AG10803 (cell line): Measurements from ENCODE around the gene STEEP1.
"Not testable (repeated sequence)": the region's sequence is repeated elsewhere in the genome, so short reads cannot be mapped to it uniquely, and the experiment has no call there.

Experiments
- DNase-seq: peaks from one replicate; pipeline ENCODE4 v3.0.0; 2010; ENCODE audit warnings: low read depth
- H3K4me3 ChIP-seq: 2 replicates; pipeline ENCODE4 v1.5.1; 2011; ENCODE audit warnings: mild to moderate bottlenecking, low read length, control low read depth
- TF ChIP-seq, protein P1 (sequence below): conservative IDR thresholded peaks from 2 replicates; pipeline ENCODE4 v1.5.1; 2011; ENCODE audit warnings: mild to moderate bottlenecking, low read length, control low read depth, inconsistent platforms

The STEEP1 gene

DNA sequence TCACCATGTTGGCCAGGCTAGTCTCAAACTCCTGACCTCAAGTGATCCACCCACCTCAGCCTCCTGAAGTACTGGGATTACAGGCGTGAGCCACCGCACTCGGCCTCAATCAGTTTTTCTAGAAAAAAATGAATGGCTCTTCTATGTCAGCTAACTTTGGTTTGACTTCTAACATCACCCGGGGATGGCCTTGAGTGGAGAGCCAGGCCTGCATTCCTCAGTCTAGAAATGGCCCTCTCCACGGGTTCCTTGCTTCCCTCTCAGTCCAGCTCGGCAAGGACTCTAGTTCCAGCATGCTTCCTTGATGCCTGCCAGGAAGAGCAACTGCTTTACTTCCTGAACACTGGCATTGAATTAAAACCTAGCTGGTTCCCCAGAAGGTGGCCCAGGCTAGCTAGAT, 58.0 kb downstream of the STEEP1 start:
- TF ChIP-seq, protein P1, sequence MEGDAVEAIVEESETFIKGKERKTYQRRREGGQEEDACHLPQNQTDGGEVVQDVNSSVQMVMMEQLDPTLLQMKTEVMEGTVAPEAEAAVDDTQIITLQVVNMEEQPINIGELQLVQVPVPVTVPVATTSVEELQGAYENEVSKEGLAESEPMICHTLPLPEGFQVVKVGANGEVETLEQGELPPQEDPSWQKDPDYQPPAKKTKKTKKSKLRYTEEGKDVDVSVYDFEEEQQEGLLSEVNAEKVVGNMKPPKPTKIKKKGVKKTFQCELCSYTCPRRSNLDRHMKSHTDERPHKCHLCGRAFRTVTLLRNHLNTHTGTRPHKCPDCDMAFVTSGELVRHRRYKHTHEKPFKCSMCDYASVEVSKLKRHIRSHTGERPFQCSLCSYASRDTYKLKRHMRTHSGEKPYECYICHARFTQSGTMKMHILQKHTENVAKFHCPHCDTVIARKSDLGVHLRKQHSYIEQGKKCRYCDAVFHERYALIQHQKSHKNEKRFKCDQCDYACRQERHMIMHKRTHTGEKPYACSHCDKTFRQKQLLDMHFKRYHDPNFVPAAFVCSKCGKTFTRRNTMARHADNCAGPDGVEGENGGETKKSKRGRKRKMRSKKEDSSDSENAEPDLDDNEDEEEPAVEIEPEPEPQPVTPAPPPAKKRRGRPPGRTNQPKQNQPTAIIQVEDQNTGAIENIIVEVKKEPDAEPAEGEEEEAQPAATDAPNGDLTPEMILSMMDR: no peak
- DNase-seq: no peak
- no peak overlapping the region for H3K4me3 ChIP-seq

DNA sequence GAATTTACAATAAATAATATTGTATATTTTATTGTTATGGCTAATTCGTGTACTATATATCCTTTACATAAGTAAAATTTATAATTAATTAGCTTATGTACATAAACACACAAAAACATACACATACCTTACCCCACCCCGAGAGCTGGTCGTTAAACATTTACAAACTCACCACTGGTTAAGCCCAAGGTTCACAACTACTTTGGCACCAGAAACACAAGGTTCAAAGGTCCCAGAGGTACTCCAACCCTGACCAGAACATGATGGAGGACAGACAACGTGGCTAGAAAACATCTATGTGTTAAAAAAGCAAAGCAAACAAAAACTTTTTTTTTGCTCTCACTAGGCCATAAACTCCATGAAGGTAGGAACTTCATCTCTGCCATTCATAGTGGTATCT, 59.3 kb downstream of the STEEP1 start:
- no peak for DNase-seq
- TF ChIP-seq, protein P1: no peak
- H3K4me3 ChIP-seq: no peak overlapping the region

DNA sequence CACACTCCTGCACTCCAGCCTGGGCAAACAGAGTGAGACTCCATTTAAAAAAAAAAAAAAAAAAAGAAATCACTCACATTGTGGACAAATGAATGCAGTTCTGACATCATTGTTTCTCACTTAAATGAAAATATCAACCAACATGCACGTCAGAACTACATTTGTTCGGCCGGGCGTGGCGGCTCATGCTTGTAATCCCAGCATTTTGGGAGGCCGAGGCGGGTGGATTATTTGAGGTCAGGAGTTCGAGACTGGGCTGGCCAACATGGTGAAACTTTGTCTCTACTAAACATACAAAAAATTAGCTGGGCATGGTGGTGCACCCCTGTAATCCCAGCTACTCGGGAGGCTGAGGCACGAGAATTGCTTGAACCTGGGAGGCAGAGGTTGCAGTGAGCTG, 60.1 kb downstream of the STEEP1 start:
- not testable (repeated sequence) for H3K4me3 ChIP-seq, DNase-seq

DNA sequence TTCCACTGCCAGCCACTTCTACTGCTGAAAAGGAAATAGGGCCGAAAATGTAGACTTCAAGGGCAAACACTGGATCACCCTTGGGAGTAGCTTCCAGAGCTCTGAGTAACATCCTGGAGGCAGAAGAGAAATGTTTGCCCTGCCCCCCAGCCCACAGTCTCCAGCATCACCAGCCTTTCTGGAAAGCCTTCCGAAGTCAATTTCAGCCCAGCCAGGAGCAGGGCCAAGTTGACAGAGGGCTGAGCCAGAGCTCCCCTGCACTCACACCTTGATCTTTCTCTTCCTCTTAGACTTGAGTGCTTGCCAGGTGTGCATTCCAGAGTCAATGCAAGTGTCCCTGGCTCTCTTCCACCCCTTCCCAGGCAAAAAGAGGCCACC, 61.7 kb downstream of the STEEP1 start:
- TF ChIP-seq, protein P1: no peak
- DNase-seq: peak; percentile 91
- H3K4me3 ChIP-seq: no peak overlapping the region

DNA sequence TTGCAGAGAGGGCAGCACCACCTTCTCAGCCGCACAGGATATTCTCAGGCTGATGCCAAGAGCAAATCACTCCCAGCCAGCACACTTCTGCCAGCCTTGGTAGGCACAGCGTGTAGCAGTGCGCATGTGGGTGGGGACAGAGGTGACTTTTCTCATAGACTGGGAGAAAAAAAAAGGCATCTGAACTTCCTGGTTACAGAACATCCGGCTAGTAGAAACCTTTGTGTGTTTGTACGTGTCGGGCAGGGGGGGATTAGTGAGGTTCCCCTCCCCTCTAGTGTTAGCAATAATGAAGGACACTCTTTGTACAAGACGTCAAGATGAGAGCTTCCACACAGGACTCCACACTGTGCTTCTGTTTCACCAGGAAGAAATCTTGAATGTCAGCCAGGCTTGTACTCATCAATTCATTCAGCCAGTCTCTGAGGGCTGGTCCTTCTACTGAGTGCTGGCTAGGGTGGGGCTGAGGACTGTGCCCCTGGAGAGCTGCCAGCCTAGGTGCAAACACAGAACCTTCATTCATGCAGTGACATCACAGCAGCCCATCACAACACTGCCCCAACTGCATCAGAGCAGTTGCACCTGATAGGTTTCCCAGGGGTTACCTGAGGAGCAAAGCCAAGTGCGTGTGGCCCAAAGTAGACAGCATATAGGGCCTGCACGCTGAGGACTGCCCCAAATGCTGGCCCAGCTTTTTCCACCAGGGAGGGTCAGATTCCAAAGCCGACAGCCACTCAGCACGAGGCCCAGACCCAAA, 62.3 kb downstream of the STEEP1 start:
- H3K4me3 ChIP-seq: no peak overlapping the region
- peak; percentile 59 for DNase-seq
- TF ChIP-seq, protein P1: no peak

DNA sequence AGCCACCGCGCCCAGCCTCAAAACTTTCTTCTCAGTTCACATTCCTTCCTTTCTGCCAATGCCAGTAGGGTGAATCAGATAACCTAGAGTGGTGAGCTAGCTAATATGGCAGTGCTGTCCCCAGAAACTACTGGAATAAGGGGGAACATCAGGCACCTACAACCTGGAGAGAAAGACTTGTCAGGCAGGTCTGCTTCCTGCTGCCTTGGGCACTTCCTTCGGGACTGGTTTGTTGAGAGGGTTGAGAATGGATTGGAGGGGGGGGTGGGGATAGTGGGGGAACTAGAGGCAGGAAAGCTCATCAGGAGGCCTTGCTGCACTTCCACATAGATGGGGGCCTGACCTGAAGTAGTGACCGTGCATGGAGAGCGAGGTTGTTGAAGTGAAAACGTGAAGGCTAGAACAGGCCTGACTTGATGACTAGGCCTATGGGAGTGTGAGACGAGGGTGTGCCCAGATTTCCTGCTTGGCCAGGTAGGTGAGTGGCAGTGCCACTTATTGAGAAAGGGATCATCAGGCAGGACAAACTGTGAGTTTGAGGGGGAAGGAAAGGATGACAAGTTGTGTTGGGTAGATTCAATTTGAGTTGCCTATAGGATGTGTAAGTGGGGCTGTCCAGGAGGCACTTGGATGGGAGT, 63.6 kb downstream of the STEEP1 start:
- TF ChIP-seq, protein P1: no peak
- no peak overlapping the region for H3K4me3 ChIP-seq
- DNase-seq: no peak

DNA sequence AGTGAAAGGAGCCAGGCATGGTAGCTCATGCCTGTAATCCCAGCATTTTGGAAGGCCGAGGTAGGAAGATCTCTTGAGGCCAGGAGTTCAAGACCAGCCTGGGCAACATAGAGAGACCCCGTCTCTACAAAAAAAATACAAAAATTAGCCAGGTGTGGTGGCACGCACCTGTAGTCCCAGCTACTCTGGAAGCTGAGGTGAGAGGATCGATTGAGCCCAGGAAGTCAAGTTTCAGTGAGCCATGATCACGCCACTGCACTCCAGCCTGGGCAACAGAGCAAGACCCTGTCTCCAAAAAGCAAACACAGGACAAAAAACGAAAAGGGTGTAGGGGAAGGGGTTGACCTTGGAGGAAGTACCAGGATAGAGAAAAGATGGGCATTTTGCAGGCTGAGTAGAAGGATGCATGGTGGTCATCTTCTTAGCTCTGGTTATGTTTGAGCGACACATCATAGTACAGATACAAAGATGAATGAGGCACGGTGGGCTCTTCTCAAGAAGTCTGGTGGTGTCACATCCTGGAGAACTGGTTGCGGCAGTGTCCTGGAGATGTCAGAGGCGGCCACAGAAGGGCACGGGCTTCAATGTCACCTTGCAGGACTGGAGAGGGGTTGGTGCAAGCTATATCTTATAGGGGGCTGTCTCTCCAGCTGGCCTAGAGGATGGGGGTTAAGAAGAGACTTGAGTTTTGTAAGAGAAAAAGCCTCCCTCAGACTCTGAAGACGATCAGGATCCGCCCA, 65.0 kb downstream of the STEEP1 start:
- no peak for DNase-seq
- no peak overlapping the region for H3K4me3 ChIP-seq
- TF ChIP-seq, protein P1: no peak
